HG03565 (cell line): ENCODE data around the gene GAS2L2.

Source experiments
- ATAC-seq: cut with Tn5 transposase; IDR thresholded peaks from one replicate; pipeline ENCODE4 v1.9.1; 2021; ENCODE audit warnings: mild to moderate bottlenecking, moderate library complexity; ENCODE audit not compliant: unreplicated experiment

Gene GAS2L2

GRCh38 chr17:35752945-35753764, at the start of gene GAS2L2:
Gene GAS2L2 (minus strand): TSS chr17:35753239. CDS start chr17:35752850, 389 bp downstream.
- no peak for ATAC-seq

- ATAC-seq: no peak
Measured at GRCh38 chr17:35801583-35802224, 48.7 kb upstream of the GAS2L2 start.

DNA sequence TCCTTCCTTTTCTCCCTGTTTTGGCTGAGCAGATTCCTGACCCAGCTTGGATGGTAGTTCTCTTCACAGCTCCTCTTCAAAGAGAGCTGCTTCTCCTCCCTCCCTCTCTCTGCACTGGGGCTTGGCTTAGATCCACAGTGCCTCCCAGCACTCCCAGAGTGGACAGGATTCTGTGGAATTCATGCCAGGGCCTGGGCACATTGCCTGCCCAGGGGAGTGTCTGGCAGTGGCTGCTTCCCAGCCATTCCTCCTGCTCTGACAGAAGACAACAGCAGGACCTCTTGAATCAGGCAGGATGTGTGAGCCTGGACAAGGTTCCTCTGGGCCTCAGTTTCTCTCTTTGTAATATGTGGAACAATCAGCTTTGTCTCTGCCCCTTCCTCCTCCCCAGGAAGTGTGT, 46.9 kb upstream of the GAS2L2 start:
- ATAC-seq: no peak

DNA sequence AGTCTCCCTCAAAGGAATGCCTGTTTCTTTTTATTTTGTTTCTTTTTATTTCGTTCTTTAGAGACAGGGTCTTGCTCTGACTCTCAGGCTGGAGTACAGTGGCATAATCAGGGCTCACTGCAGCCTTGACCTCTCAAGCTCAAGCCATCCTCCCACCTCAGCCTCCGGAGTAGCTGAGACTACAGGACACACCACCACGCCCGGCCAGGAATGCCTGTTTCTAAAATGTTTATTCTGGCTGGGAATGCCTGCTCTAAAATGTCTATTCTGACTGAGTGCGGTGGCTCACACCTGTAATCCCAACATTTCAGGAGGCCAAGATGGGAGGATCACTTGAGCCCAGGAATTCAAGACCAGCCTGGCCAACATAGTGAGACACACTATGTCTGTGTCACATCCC, 44.9 kb upstream of the GAS2L2 start:
- no peak for ATAC-seq

GRCh38 chr17:35797370-35797769, 44.3 kb upstream of the GAS2L2 start:
- ATAC-seq: no peak

DNA sequence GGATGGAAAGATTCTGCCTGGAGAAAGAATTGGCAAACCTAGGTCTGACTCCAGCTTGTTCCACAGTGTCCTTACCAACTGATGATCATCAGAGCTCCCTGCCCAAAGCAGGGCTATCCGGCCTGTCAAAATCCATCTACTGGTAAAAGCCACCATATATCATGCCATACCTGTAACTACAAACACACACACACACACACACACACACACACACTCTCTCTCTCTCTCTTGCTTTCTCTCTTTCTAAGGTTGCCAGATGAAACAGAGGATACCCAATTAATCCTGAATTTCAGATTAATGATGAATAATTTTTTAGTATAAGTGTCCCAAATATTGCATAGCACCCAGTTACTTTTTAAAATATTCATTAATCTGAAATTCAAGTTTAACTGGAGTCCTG, 43.9 kb upstream of the GAS2L2 start:
- no peak for ATAC-seq

DNA sequence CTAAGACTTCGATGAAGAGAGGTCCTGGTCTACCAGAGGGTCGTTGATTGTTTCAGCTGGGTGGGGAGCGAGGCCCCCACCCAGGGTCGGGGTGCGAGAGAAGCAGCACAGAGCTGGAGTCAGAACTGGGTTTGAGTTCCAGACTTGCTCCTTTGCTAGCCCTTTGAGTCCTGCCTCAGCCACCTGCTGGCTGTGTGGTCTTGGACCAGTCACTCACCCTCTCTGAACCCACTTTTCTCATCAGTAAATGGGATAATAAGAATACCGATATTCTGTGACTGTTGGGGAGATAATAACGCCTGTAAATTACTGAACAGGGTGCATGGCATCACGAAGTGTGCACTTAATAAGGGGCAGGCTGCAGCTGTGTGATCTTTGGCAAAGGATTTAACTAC, 42.8 kb upstream of the GAS2L2 start:
- ATAC-seq: no peak

DNA sequence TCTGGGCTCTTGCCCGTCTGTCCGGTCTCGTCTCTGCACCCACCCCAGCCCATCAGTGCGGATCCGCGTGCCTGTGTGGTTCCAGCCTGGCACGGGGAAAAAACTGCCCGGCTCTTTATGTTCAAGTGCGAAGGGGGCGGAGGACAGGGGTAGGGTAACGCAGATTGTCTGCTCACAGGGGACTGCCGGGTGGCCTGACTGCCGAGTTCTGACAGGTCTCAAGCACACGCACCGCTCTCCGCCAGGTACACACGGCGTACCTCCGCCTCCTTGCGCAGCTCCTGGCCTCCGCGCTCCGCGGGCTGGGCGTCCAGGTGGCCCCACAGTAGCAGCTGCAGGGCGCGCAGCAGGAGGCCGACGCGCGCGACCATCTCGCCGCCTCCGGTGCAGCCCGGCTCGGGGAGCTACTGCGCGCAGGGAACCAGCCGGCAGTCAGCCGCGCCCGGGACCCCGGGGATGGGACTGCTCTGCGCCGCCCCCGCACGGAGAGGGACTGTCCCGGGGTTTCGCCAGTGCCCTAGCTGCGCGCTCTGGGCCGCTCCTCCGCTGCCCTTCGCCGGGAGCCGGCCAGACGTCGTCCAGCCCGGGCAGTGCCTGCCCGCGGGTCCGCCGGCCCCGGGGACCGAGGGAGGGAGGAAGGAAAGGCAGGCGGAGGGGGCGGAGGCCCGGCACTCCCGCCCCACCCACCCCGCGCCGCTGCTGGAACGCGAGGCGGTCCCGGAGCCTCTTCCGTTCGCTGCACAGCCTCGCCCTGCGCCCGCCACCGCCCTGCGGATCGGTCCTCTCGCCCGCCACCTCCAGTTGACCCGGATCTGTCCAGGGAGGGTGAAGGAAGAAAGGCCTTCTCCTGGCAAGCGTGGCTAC, 42.2 kb upstream of the GAS2L2 start, which contains the start of gene MMP28:
Gene MMP28, minus strand, starts transcription at position 635 of the 864 bp plus-strand sequence. Its CDS starts 264 bp downstream, at position 371.
- no peak for ATAC-seq

- no peak for ATAC-seq
Measured at GRCh38 chr17:35793257-35793656, 40.2 kb upstream of the GAS2L2 start.

DNA sequence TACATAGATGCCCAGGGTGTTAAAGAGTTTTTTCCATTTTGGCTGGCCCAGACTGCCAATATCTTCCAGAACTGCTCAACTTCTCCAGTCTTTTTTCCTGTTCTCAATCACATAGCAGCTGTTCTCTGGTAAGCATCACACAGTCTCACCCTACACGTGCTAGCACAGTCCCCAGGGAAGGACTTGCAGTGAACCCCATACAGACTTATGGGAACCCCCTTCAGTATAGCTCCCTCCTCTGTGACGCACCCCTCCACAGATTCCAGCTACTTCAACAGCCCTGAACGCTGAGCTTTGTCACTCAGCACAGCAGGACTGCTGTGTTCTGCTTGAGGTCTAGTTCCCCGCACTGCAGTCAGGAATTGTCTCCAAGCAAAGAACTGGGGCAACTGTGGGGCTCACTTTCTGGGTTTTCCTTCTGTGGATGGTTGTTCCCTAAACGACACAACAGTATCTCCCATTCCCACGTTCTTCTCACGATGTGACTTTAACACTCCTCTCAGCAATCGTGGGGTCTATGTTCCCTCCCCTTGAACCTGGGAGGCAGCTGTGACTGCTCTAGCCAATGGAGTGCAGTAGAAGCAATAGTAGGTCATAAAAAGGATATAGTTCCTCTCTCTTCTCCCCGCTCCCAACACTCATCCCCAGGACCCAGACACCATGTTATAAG, 38.8 kb upstream of the GAS2L2 start:
- no peak for ATAC-seq

- no peak for ATAC-seq
Measured at GRCh38 chr17:35790841-35791240, 37.8 kb upstream of the GAS2L2 start.

DNA sequence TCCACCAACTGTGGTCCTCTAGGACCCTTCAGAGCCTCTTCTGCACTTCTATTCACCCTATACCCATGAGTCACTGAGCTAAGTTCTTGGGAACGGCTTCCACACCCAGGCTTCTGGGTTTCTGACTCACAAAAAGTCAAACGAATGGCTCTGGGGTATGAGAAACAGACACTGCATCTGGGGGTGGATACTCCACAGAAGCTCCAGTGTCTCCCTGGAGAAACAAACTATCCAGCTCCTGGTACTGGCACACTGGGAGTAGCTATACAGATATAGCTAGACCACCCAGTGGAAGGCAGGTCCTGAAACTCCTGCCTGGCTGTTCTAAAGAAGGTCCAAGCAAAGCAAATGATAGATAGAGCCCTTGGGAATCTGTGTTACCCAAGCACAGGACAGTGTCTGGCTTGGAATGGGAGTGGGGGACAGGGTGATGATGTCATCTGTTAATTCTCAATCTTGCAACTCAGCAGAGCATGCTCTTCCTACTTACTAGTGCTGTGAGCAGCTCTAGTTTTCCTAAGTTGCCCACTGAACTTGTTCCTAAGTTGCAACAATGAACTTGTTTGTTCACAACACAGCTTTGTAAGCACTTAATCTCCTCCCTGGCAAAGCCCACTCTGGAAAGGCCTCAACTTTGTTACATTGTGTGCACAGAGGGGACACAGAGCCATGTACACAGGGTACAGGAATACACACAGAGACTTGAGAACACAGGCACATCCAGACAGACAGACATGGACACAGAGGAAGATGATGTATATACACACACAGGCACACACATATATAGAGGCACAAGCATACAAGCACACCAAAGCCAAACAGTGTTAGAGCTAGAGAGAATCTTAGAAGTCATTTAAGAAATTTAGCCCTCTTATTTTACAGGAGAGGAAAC, 35.7 kb upstream of the GAS2L2 start:
- ATAC-seq: no peak

DNA sequence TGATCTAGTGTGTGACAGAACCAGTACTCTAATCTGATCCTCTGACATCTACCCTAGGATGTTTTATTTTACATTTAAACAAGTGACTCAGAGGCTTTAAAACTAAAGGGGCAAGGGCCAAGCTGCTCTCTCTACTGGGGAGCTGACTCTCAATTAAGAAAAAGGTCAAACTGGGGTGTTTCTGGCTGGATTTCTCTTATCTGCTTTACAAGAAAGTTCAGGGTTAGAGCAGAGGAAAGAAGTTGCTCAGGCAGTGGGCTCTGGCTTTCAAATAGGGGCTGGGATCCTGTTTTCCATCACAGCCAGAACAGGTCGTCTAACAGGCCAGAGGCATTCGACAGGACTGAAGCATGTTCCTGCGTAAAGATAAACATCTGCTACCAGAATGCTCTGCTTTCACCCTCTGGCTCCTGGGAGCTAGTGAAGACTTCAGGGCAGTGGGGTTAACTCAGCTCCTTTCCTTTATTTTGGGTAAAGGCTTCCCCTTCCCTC, 33.9 kb upstream of the GAS2L2 start:
- ATAC-seq: no peak

DNA sequence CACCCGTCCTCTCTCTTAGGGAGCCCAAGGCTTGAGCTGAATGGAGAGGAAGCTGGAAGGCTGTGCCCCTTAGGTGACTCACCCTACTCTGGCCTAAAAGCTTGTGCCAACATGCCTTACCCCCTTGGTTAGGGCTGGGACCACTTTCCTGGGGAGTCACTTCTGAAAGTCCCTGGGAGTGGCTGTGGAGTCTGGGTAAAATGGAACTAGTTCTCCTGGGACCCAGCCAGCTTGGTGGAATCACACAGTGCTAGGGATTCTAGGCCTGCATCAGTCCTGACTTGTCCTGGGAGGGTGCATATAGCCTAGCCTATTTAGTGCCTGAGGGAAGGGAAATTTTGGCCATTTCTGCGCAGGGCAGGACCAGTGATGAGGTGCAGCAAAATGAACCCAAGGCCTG, 31.9 kb upstream of the GAS2L2 start:
- no peak for ATAC-seq

- no peak for ATAC-seq
Measured at GRCh38 chr17:35780950-35781349, 27.9 kb upstream of the GAS2L2 start.

- ATAC-seq: no peak
Measured at GRCh38 chr17:35778641-35779196, 25.7 kb upstream of the GAS2L2 start.

DNA sequence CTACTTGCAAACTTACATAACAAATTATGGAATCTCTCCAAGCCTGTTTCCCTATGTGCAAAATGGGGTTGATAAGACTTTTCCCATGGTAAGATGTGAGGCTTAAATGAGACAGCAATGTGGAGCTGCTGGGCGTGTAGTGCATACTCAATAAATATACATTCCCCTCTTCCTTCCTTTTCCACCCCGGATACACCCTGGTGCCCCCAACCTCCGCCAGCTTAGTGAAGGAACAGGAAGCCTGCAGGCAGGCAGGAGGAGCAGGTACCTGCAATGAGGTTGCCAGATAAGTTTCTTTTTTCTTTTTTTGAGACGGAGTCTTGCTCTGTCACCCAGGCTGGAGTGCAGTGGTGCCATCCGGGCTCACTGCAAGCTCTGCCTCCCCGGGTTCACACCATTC, 22.5 kb upstream of the GAS2L2 start:
- no peak for ATAC-seq

- no peak for ATAC-seq
Measured at GRCh38 chr17:35775039-35775438, 22.0 kb upstream of the GAS2L2 start.

- ATAC-seq: no peak
Measured at GRCh38 chr17:35774499-35774898, 21.5 kb upstream of the GAS2L2 start.
